Neutrophil (primary cell): ENCODE results near the gene GARIN5A.

Source experiments
- H3K27ac ChIP-seq: fragments of 200-600 bp; sonication (generic); 2 replicates; pipeline ENCODE4 v1.5.1; 2016; ENCODE audit warnings: mild to moderate bottlenecking, moderate library complexity
- H3K27me3 ChIP-seq: fragments of 200-600 bp; sonication (generic); 2 replicates; pipeline ENCODE4 v1.6.0; 2016; ENCODE audit warnings: mild to moderate bottlenecking
- H3K36me3 ChIP-seq: fragments of 200-600 bp; sonication (generic); 2 replicates; pipeline ENCODE4 v1.5.1; 2017
- H3K4me1 ChIP-seq, 2 experiments: fragments of 200-600 bp in 1 of 2; sonication (generic) in 1 of 2; 1 replicate in 1 of 2; 2 replicates in 1 of 2; pipeline versions ENCODE4 v1.5.1 to v1.6.1; 2013 to 2016; ENCODE audit warnings: low read depth in 1 of 2, low read length in 1 of 2, mild to moderate bottlenecking in 1 of 2, moderate library complexity in 1 of 2; ENCODE audit not compliant: control insufficient read depth in 1 of 2, insufficient read depth in 1 of 2
- H3K4me3 ChIP-seq, 2 experiments: fragments of 200-600 bp in 1 of 2; sonication (generic) in 1 of 2; 1 replicate in 1 of 2; 2 replicates in 1 of 2; pipeline ENCODE4 v1.5.1; 2013 to 2016; ENCODE audit warnings: low read depth in 1 of 2, low read length in 1 of 2, mild to moderate bottlenecking in 1 of 2, moderate library complexity in 1 of 2
- H3K9me3 ChIP-seq: fragments of 200-600 bp; sonication (generic); 2 replicates; pipeline ENCODE4 v1.5.1; 2016
- TF ChIP-seq, protein P1 (sequence below): fragments of 200-600 bp; sonication (generic); IDR thresholded peaks from 2 replicates; pipeline ENCODE4 v1.5.1; 2016; ENCODE audit warnings: antibody characterized with exemption

Gene GARIN5A

DNA sequence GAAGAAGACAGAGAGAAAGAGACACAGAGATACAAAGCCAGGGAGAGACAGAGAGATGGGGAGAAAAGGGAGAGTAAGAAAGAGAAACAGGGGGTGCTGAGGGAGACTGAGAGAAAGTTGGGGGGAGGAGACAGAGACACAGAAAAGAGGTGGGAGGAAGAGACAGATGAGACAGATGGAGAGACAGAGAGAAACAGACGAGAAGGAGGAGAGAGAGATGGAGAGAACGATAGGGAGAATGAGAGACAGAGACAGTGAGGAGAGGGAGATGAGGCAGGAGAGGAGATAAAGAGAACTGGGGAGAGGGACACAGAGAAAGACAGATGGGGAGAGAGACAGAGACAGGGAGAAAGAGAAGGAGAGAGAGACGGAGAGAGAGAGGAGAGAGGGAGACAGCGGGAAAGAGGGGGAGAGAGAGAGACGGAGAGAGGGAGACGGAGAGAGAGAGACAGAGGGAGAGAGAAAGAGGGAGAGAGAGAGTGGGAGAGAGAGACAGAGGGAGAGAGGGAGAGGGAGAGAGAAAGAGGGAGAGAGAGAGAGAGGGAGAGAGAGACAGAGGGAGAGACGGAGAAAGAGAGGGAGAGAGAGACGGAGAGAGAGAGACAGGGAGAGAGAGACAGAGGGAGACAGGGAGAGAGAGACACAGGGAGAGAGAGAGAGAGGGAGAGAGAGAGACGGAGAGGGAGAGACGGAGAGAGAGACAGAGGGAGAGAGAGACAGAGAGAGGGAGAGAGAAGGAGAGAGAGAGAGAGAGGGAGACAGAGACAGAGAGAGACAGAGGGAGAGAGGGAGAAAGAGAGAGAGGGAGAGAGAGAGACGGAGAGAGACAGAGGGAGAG is 21.8 kb upstream of the GARIN5A start:
- no peaks in the 10 kb centered on the region for H3K9me3 ChIP-seq
- no peaks in the 10 kb centered on the region for H3K27me3 ChIP-seq
- no peak overlapping the region for H3K27ac ChIP-seq
- TF ChIP-seq, protein P1, sequence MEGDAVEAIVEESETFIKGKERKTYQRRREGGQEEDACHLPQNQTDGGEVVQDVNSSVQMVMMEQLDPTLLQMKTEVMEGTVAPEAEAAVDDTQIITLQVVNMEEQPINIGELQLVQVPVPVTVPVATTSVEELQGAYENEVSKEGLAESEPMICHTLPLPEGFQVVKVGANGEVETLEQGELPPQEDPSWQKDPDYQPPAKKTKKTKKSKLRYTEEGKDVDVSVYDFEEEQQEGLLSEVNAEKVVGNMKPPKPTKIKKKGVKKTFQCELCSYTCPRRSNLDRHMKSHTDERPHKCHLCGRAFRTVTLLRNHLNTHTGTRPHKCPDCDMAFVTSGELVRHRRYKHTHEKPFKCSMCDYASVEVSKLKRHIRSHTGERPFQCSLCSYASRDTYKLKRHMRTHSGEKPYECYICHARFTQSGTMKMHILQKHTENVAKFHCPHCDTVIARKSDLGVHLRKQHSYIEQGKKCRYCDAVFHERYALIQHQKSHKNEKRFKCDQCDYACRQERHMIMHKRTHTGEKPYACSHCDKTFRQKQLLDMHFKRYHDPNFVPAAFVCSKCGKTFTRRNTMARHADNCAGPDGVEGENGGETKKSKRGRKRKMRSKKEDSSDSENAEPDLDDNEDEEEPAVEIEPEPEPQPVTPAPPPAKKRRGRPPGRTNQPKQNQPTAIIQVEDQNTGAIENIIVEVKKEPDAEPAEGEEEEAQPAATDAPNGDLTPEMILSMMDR: no peak
- no peaks in the 10 kb centered on the region for H3K36me3 ChIP-seq
- H3K4me3 ChIP-seq: no peak overlapping the region
- H3K4me1 ChIP-seq: no peaks in the 10 kb centered on the region

DNA sequence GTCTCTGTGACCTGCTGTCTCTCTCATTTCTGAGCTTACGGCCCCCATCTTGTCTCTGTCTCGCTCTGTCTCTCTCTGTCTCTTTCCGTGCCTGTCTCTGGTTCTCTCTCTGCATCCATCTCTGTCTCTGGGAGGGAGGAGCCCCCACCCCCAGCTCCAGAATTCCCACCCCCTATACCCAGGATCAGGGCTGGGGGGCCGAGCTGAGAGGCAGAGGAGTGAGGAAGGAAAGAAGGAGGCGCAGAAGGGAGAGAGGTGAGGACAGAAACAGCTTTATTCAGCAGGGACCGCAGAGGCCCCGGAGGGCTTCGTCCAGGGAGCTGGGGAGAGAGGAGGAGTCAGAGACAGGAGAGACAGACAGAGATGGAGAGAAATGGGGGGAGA is 20.4 kb upstream of the GARIN5A start:
- Histone ChIP-seq H3K27me3 (no peaks in the 10 kb centered on the region), H3K4me1 (peaks cover 3 to 5% of the 10 kb centered on the region in 2 experiments), H3K9me3 (no peaks in the 10 kb centered on the region), H3K36me3 (no peaks in the 10 kb centered on the region), H3K27ac (no peak overlapping the region), H3K4me3 (no peak overlapping the region)
- TF ChIP-seq, protein P1: no peak

DNA sequence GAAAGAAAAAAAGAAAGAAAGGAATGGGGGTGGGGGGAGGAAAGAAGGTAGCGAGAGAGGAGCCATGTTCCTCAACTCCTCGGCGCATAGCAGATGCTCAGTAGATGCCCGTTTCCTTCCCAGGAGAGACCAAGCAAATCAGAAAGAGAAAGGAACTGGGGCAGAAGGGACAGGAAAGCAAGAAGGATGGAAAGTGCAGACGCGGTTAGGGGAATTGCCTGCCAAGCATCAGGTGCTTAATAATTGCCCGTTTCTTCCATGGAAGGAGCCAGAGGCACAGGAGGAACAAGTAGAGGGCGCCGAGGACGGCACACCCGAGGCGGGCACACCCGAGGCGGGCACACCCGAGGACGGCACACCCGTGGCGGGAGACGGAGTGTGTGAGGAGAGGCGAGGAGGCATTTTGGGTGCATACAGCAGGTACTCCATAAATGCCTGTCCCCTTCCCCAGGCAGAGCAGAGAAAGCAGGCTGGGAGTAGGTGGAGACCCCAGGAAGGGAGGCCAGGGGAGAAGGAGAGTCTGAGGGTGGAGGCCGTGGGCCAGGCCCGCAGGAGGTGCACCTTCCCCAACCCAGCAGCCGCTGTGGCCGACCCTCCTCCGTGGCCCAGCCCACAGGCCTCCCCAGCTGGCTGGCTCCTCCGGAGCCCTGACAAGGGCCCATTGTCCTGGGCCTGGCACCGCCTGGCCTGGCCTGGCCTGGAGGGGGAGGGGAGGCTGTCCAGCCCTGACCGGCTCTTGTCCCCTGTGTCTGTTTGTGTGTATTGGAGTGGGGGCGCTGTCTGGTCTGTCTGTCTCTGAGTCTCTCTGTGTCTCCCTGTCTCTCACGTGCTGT is 19.8 kb upstream of the GARIN5A start:
- no peak overlapping the region for H3K27ac ChIP-seq
- H3K4me3 ChIP-seq: no peak overlapping the region
- H3K4me1 ChIP-seq: peaks cover 3 to 5% of the 10 kb centered on the region in 2 experiments
- H3K36me3 ChIP-seq: no peaks in the 10 kb centered on the region
- TF ChIP-seq, protein P1: no peak
- no peaks in the 10 kb centered on the region for H3K27me3 ChIP-seq
- H3K9me3 ChIP-seq: no peaks in the 10 kb centered on the region

DNA sequence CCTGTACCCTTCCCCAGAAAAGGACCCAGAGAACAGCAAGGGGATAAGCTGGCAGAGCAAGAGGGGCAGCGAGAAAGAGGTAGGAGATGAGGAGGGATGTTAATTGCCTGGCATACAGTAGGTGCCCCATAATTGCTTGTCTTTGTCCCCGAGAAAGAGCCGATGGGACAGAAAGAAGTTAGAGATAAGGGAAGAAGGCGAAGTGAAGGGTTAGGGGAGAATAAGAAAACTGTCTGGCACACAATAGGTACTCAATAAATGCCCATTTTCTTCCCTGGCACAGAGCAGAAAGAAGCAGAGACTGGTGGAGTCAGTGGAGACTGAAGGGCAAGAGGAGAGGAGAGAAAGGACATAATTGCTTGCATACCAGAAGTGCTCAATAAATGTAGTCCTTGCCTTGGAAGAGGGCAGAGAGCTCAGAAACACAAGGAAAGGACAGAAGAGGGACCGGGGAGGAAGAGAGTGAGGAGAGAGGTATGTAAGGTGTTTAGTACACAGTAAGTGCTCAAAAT is 18.4 kb upstream of the GARIN5A start:
- Histone ChIP-seq H3K4me1 (peaks cover 3 to 5% of the 10 kb centered on the region in 2 experiments), H3K27ac (no peak overlapping the region), H3K4me3 (no peak overlapping the region), H3K27me3 (no peaks in the 10 kb centered on the region), H3K9me3 (no peaks in the 10 kb centered on the region), H3K36me3 (no peaks in the 10 kb centered on the region)
- TF ChIP-seq, protein P1: no peak

DNA sequence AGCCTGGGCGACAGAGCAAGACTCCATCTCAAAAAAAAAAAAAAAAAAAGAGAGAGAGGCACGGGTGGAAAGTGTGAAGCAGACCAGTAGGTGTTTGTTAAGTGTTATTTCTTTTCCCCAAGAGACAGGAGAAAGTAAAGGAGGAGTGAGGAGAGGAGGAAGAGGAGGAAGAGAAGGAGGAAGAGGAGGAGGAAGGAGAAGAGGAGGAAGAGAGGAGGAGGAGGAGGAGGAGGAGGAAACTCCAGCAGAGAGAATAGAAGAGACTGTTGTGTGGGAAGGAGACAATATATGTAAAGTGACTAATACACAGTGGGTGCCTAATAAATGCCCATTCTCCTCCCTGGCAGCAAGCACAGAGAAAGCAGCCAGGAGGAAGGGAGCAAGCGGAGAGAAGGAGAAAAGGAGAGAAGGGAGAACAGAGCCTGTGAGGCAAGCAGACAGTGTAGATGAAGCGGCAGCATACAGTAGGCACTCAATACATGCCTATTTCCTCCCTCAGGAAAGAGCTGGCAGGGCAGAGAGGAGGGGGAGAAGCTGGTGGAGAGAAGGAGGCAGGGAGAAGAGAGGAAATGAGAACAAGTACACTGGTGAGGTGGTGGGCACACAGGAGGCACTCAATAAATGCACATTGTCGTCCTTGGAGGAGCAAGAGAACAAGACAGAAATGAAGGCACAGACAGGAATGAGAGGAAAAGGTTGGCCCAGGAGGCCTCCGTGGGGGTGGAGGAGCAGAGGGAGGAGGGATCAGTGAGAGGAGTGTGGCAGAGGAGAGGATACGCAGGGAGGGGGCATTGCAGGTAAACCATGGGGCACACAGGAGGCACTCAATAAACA is 17.8 kb upstream of the GARIN5A start:
- Histone ChIP-seq H3K27ac (no peak overlapping the region), H3K9me3 (no peaks in the 10 kb centered on the region), H3K36me3 (no peaks in the 10 kb centered on the region), H3K4me3 (no peak overlapping the region), H3K27me3 (no peaks in the 10 kb centered on the region), H3K4me1 (peaks cover 3 to 5% of the 10 kb centered on the region in 2 experiments)
- TF ChIP-seq, protein P1: no peak
